Endothelial cell of umbilical vein (primary cell): ENCODE results near the gene PLEKHG5.

Experiments used
- EZH2 ChIP-seq: IDR thresholded peaks from 2 replicates; pipeline ENCODE4 v1.6.1; 2012; ENCODE audit warnings: borderline replicate concordance, low read depth, mild to moderate bottlenecking, moderate library complexity, low read length, inconsistent platforms; ENCODE audit not compliant: severe bottlenecking
- FOS ChIP-seq: IDR thresholded peaks from 2 replicates; pipeline ENCODE4 v1.6.1; 2011; ENCODE audit warnings: mild to moderate bottlenecking, low read length, moderate library complexity, borderline replicate concordance; ENCODE audit not compliant: insufficient read depth
- JUN ChIP-seq: IDR thresholded peaks from 2 replicates; pipeline ENCODE4 v1.6.1; 2011; ENCODE audit warnings: borderline replicate concordance, low read depth; ENCODE audit not compliant: insufficient read length, insufficient read depth
- POLR2A ChIP-seq: IDR thresholded peaks from 2 replicates; pipeline ENCODE4 v1.6.1; 2012; ENCODE audit warnings: low read depth, mild to moderate bottlenecking, control low read depth, low read length
- POLR2AphosphoS5 ChIP-seq: IDR thresholded peaks from 2 replicates; pipeline ENCODE4 v1.6.1; 2012; ENCODE audit warnings: low read depth, mild to moderate bottlenecking, control low read depth, low read length, moderate library complexity; ENCODE audit not compliant: insufficient read depth
- TF ChIP-seq, protein P1 (sequence below), 2 donors: IDR thresholded peaks; 1 replicate in 1 of 2; 2 replicates in 1 of 2; pipeline ENCODE4 v1.5.1; 2011; ENCODE audit warnings: low read length in 2 of 2, mild to moderate bottlenecking in 2 of 2, moderate library complexity in 2 of 2, control low read depth in 1 of 2, inconsistent platforms in 1 of 2, low read depth in 1 of 2; ENCODE audit not compliant: insufficient read depth in 1 of 2; ENCODE audit errors: extremely low read depth in 1 of 2
- TF ChIP-seq, protein P2 (sequence below): IDR thresholded peaks from 2 replicates; pipeline ENCODE4 v1.6.1; 2011; ENCODE audit not compliant: insufficient read depth, insufficient read length

DNA sequence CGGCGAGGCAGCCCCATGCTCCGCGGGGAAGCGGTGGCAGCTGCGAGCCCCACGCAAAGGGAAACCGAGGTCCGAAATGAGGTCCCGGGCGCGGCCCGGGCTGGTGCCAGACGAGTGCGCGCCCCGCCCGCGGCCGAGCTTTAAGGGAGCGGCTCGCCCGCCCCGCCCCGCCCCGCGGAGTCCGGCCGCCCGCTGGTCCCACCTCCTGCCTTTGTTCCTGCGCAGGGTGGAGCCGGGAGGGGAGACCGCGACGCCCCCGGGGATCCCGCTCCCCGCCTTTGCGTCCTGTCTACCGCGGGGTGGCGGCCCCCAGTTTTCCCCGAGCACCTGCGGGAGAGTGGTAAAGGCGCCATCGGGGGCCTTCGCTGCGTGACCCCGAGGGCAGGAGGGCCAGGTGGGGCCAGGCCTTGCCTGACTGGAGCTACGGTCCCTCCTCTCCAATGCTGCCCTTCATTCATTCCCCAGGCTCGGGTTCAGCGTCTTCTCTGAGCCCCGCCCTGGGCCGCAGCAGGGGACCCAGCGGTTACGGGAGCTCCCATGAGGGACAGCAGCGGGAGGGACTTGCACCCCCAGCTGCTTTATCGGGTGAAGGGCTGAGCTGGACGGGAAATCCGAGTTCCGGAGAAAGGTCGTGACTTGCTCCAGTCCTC lies 71.5 kb downstream of the PLEKHG5 start, which contains the start of gene HES2:
- TF ChIP-seq, protein P1, sequence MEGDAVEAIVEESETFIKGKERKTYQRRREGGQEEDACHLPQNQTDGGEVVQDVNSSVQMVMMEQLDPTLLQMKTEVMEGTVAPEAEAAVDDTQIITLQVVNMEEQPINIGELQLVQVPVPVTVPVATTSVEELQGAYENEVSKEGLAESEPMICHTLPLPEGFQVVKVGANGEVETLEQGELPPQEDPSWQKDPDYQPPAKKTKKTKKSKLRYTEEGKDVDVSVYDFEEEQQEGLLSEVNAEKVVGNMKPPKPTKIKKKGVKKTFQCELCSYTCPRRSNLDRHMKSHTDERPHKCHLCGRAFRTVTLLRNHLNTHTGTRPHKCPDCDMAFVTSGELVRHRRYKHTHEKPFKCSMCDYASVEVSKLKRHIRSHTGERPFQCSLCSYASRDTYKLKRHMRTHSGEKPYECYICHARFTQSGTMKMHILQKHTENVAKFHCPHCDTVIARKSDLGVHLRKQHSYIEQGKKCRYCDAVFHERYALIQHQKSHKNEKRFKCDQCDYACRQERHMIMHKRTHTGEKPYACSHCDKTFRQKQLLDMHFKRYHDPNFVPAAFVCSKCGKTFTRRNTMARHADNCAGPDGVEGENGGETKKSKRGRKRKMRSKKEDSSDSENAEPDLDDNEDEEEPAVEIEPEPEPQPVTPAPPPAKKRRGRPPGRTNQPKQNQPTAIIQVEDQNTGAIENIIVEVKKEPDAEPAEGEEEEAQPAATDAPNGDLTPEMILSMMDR (IDR thresholded peaks at IDR 0.05; ENCODE audit: extremely low read depth in 1 of 2, insufficient read depth in 1 of 2, low read depth in 1 of 2, low read length in 2 of 2), result no peak
- TF ChIP-seq EZH2 (no peak), POLR2AphosphoS5 (peak; percentile 56), POLR2A (peak; percentile 41), JUN (no peak), FOS (no peak)
- TF ChIP-seq, protein P2, sequence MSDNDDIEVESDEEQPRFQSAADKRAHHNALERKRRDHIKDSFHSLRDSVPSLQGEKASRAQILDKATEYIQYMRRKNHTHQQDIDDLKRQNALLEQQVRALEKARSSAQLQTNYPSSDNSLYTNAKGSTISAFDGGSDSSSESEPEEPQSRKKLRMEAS, result no peak
